ENCODE results near the gene ABCC10.
A peak's percentile ranks its signal among the peaks of the same experiment; 100 is the strongest.
"Not testable (repeated sequence)": the region's sequence is repeated elsewhere in the genome, so short reads cannot be mapped to it uniquely, and the experiment has no call there.

Gene ABCC10, protein sequence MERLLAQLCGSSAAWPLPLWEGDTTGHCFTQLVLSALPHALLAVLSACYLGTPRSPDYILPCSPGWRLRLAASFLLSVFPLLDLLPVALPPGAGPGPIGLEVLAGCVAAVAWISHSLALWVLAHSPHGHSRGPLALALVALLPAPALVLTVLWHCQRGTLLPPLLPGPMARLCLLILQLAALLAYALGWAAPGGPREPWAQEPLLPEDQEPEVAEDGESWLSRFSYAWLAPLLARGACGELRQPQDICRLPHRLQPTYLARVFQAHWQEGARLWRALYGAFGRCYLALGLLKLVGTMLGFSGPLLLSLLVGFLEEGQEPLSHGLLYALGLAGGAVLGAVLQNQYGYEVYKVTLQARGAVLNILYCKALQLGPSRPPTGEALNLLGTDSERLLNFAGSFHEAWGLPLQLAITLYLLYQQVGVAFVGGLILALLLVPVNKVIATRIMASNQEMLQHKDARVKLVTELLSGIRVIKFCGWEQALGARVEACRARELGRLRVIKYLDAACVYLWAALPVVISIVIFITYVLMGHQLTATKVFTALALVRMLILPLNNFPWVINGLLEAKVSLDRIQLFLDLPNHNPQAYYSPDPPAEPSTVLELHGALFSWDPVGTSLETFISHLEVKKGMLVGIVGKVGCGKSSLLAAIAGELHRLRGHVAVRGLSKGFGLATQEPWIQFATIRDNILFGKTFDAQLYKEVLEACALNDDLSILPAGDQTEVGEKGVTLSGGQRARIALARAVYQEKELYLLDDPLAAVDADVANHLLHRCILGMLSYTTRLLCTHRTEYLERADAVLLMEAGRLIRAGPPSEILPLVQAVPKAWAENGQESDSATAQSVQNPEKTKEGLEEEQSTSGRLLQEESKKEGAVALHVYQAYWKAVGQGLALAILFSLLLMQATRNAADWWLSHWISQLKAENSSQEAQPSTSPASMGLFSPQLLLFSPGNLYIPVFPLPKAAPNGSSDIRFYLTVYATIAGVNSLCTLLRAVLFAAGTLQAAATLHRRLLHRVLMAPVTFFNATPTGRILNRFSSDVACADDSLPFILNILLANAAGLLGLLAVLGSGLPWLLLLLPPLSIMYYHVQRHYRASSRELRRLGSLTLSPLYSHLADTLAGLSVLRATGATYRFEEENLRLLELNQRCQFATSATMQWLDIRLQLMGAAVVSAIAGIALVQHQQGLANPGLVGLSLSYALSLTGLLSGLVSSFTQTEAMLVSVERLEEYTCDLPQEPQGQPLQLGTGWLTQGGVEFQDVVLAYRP (N-terminal part only)

DNA sequence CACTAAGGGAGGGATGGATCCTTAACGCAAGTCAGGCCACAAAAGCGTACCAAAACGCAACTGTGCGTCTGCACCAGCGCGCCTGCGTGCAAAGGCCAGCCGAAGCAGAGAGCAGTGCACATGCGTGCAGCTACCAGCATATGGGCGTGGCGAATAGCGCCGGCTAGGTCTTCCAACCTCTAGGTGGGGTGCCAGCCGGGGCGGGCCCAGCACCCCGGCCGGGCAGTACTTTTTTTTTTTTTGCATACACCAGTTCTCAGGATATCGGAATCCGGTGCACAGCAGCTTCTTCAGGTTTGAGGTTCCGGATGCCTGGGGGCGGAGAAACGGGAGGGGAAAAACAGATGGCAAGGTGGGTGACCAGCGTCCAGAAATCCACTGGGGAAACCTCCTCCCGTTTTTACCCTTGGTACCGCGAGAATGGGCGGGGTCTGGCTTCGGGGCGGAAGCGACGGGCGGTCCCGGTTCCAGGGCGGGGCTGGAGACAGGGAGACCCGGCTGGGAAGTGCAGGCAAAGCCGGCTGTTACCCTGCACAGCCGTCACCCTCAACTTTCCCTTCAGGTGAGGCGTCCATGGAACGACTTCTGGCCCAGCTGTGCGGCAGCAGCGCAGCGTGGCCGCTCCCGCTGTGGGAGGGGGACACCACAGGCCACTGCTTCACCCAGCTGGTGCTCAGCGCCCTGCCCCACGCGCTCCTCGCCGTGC lies at the start of gene ABCC10:
ABCC10 (plus strand) TSS at position 136 of the 706 bp plus-strand sequence; CDS start at position 574, 438 bp downstream.
- peak; percentile 87 for DNase-seq

DNA sequence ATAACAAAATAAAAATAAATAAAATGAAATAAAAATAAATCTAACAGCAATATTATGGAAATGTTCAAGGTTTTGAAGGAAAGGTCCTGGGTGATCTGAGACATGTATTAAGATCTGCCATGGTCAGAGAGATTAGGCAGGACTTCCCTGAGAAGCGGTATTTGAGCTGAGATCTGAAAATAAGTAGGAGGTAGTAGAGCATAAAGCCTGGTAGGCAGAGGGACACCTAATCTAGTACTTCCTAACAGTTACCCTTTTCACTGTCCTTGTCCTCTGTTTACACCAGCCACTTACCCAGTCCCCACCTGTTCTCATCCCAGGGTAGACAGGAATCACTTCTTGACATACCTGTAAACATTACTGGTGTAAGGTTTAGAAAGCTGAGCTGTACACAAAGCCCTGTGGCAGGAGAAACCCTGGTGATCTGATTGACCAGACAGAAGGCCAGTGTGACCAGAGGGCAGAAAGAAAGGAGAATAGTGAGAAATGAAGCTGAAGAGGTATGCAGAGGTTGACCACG lies 49.6 kb upstream of the ABCC10 start:
- no peak for DNase-seq

DNA sequence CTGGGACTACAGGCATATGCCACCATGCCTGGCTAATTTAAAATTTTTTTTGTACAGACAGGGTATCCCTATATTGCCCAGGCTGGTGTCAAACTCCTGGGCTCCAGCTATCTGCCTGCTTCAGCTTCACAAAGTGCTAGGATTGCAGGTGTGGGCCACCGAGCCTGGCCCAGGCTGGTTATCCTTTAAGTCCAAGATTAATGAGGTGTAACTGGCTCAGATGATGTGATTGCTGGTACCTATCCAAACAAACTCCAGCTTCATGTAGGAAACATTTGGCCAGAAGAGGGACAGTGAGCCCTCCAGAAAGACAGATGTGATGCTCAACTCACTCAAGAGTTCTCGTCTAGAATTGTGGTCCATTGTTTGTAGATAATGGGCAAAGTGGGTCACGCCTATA lies 48.7 kb upstream of the ABCC10 start:
- no peak for DNase-seq

DNA sequence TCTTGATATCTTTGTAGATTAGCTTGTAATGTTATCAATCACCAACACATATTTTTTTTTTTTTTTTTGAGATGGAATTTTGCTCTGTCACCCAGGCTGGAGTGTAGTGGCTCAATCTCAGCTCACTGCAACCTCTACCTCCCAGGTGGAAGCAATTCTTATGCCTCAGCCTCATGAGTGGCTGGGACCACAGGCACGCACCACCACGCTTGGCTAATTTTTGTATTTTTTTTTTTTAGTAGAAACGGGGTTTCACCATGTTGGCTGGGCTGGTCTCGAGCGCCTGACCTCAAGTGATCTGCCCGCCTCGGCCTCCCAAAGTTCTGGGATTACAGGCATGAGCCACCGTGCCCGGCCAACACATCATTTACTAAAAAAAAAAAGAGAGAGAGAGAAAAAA lies 46.5 kb upstream of the ABCC10 start:
- not testable (repeated sequence) for DNase-seq

DNA sequence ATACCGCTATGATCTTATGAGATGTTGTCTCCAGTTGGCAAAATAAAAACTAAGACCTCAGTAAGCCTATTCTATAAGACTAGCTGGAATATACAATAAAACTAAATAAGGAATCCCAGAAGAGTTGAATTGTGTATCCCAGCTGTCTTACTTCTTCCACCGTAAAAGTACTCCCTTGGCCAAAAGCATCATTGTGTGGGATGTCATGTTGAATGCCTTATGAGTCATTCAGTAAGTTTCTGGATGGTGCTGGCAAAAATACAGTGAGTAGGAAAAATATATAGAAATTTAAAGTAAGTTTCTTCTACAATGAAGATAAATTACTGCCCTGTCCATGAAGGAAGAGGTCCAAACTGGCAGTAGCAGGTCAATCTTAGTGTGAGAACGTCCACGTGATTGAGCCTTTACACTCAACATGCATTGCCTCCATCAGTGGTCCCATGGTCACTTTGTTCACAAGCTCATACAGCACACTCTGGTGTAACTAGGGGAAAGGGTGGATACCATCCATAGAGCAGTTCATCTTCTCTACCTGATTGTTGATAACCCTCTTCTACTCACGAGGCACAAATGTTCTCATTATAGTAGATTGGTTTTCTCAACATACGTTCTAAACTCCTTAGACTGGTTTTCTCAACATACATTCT lies 44.2 kb upstream of the ABCC10 start:
- no peak for DNase-seq

DNA sequence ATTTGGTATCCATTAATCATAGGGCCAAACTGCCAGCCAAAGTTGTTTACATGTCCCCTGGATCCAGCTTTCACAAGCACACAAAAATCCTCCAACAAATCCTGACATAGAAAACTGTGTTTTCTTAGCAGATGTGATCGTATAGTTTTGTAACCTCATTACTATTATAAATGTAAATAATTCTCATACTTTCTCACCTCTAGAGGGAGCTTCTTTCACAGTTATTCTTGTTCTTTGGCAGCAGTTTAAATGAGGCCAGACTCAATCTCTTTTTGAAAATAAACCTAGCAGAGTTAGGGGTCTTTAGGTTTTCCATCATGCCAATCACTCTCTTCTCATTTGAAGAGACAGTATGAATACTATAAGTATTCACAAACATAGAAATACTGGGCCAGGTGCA lies 40.8 kb upstream of the ABCC10 start:
- DNase-seq, result no peak

DNA sequence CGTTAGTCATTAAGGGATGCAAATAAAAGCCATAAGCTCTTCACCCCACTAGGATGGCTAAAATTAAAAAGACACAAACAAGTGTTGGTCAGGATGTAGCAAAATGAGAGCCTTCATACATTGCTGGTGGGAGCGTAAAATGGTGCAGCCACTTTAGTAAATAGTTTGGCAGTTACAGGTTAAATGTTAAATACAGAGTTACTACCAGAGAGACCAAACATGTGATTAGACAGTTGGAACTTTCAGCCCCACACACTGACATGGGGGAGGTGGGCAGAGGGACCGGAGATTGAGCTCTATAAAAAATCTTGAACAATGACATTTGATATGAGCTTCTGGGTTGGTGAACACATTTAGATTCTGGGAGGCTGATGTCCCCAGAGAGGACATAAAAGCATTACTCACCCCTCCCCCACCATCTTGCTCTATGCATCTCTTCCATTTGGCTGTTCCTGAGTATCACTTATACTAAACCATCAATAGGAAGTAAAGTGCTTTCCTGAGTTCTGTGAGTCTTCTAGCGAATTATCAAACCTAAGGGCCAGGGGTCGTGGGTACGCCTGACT lies 37.5 kb upstream of the ABCC10 start:
- DNase-seq, result no peak

DNA sequence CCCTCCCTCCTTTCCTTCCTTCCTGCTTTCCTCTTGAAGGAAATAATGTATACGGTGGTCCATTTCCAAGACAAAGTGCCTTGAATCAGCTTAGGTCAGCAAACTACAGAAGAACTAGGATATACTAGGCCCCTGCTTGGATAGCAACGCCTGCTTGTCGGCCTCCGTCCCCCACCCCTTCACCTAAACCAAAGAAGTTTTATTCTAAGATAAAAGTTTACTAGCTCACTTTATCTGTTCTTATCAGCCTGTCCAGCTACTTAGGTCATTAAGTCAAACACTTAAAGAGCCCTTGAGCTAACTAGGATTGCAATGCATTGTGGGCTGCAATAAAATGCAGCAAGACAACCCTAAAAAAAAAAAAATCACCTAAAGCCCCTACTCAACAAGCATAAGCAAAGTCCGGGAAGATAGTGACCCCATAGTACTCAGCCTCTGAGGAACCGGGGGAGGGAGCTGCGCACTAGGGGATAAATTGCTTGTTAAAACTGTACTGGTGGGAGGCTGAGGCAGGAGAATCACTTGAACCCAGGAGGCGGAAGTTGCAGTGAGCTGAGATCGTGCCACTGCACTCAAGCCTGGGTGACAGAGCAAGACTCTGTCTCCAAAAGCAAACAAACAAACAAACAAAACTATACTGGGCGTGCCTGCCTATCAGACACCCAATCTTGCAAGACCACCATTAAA lies 36.4 kb upstream of the ABCC10 start:
- DNase-seq, result not testable (repeated sequence)

DNA sequence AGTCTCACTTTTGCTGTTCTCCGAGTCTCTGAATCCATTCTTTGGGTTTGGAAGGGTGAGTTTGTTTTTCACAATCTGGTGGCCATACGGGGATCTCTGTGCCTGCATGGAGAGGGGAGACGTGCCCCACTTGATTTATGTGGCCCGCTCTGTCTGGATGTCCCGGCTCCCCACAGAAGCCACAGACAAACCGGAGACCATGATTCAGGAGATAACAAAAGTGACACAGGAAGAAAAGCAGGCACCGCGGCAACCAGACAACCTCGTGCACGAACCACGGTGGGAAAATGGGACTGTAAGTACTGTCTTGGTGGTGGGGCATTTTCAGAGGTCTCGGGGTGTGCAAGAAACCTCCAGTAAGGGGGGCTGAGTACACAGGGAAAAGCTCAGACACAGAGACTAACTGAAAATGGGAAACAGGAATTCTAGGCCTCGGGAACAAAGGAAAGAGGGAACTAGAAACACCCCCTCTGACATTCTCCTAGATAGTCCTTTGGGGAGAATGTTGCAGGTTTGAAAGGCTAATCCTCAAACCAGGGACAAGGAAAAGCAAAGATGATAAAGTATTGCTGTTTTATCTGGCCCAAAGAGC lies 35.8 kb upstream of the ABCC10 start:
- no peak for DNase-seq

DNA sequence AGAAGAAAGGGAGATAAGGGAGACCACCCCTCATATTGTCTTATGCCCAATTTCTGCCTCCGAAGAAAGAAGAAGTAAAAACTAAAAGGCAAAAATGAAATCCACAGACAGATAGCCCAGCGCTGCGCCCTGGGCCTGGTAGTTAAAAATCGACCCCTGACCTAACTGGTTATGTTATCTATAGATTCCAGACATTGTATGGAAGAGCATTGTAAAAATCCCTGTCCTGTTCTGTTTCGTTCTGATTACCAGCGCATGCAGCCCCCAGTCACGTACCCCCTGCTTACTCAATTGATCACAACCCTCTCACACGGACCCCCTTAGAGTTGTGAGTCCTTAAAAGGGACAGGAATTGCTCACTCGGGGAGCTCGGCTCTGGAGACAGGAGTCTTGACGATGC lies 34.2 kb upstream of the ABCC10 start:
- DNase-seq, result not testable (repeated sequence)

DNA sequence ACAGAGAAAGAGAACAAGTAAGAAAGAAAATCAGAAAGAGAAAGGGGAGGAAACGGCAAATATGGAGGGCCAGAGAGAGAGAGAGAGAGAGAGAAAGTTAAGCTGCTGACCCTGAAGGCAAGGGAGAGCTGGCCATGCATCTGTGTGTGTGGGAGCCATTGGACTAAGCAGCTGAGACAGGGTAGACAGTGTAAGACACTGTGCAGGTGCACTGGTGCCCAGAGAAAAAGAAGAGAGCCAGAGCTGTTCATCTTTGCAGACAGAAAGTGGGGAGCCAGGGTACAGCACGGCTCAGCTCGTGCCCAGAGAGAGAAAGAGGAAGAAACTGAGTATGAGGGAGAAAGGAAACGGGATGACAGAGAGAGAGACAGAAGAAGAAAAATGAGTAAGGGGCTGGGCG lies 33.7 kb upstream of the ABCC10 start:
- DNase-seq, result no peak

DNA sequence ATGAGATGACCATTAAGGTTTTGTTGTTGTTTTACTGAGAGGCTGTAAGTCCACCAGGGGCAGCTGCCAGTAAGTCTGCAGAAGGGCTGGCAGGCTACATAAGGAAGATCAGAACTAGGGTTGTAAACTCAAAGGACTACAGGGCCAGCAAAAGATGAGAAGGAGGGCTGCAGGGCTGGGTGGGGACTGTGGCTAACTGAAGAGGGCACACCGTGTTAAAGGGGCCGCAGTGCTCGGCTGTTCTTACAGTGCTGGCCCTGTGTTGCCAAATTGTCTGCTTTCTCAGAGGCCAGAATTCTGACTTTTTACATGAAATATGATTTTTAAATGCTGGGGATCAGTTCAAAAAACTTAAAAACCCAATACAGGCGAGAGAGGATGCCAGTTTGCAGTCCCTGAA lies 32.4 kb upstream of the ABCC10 start:
- no peak for DNase-seq

DNA sequence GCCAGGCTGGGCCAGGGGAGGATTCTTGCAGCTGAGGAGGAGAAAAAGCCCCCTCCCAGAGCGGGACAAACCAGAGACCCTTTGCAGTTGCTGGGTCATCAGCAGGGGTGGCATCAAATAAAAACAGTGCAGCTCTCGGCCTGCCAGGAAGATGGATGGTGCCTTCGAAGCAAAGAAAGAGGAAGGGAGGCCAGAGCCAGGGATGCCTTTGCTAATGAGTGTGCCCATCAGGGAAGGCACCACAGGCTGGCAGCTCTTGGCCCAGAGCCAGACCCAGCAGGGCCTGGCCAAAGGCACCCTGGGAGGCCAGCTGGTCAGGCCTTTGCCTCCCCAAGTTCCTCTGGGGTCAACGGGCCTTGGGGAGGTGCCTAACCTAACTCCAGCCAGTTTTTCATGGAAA lies 31.6 kb upstream of the ABCC10 start:
- no peak for DNase-seq

DNA sequence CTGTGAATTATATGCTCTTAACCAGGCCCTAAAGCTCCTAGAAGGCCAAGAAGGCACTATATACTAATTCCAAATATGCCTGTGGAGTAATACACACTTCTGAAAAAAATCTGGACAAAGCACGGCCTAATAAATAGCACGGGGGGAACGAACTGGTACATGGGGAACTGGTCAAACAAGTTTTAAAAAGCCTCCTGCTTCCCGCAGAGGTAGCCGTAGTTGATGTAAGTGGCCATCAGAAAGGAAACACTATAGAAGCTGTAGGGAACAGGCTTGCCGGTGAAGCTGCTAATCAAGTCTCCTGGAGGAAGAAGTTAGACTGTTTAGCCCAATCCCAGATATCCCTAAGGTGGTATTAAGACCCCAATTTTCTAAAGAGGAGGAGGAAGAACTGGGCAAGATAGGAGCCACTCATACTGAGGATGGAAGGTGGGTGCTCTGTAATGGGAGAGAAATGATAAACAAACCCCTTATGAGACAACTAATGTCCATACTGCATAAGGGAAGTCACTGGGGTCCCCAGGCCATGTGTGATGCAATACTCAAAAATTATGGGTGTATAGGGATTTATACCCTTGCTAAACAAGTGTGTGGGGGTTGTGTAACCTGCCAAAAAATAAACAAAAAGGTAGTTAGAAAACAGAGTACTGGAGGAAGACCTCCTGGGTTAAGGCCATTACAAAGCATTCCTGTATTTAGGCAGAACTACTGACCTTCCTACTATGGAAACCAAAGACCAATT lies 30.8 kb upstream of the ABCC10 start:
- DNase-seq, result no peak

DNA sequence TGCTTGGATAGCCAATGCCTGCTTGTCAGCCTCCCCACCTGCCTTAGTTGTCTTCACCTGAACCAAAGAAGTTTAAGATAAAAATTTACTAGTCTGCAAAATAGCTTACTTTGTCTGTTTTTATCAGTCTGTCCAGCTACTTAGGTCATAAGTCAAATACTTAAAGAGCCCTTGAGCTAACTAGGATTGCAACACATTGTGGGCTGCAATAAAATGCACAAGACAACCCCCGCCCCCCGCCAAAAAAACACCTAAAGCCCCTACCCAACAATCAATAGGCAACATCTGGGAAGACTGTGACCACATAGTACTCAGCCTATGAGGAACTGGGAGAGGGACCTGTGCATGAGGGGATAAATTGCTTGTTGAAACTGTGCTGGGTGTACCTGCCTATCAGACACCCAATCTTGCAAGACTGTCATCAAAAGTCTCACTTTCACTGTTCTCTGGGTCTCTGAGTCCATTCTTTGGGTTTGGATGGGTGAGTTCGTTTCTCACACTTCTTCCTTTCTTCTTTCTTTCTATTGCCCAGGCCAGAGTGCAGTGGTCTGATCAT lies 27.3 kb upstream of the ABCC10 start:
- DNase-seq, result no peak

DNA sequence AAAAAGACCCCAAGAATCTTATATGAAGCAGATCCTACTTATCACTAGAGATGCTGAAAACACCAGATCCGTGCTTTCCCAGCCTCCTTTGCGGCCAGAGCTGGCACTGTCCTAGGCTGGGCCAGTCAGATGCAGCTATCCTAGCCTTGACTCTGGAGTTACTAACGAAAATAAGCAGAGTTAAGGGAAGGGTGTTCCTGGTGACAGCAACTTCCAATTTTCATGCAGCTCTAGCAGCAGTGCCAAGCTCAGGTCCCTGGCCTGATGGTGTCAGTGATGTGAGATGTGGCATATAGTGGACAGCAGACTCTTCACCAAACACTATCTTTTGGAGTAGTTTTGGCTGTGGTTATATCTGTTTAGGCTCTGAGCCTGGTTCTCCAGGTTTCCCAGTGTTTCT lies 25.6 kb upstream of the ABCC10 start:
- no peak for DNase-seq

DNA sequence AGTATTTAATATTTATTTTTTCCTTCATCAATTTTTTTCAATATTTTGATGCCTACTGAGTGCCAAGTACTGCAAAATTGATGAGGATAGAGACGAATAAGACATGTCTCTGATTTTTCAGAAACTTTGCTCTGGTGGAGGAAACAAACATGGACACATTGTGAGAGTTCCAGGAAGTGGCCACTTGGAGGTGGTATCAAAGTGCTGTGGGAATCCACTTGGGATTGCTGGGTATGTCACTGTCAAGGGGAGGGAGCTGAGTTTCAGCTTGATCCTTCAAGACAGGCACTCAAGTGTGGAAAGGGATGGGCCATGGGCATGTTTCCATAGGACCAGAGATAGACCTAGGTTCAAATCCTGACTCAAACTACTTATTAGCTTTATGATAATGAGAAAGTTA lies 24.5 kb upstream of the ABCC10 start:
- no peak for DNase-seq

DNA sequence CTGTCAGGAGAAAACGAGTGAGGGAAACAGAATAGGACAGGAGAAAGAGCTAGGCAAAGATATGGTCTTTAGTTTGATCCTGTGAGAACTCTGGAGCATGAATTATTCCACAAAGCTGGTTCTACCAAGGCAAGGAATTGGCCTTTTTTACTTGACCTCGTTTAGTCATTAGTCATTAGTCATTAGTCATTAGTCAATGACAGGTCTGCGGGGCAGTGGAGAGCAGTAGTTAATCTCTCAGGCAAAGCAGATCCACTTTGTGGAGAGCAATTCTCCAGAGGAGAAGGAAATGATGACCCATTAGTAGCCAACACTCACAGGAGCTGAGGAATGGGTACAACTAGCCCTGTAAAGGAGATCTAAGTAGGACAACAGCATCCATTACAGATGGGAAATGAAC lies 22.0 kb upstream of the ABCC10 start:
- no peak for DNase-seq

DNA sequence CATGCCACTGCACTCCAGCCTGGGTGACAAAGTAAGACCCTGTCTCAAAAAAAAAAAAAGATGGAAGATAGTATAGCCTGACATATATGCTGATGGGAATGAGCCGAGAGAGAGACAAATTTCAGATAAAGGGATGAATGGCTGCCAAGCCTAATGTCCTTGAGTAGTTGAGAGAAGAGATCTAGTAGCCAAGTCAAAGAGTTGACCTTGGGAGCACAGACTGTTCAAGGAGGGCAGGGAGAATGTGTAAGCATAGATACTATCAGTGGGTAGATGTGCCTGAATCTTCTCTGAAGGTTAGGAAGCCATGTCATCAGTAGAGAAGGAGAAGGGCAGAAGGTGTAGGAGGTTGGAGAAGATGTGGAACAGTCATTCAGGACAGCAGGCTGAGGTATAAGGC lies 20.0 kb upstream of the ABCC10 start:
- DNase-seq, result no peak
